T-helper 17 cell (primary cell): ENCODE measurements around the gene RACGAP1. TPM values are rescaled to one million over a fixed set of nuclear protein-coding genes. Genes with fewer than 3 reads are reported as not detected.
A peak's percentile ranks its signal among the peaks of the same experiment; 100 is the strongest.

Source experiments
- ATAC-seq: fragments of 150-1000 bp; cut with Tn5 transposase; 2 replicates; pipeline ENCODE4 v1.10.0; 2021; ENCODE audit warnings: mild to moderate bottlenecking, moderate library complexity
- DNase-seq, 3 donors: peaks; one replicate each; pipeline versions ENCODE4 v3.0.0 to v3.0.0-alpha.2; 2020 to 2021
- H3K9me3 ChIP-seq: one replicate; pipeline ENCODE4 v1.7.0; 2013; ENCODE audit warnings: low read length, mild to moderate bottlenecking; ENCODE audit not compliant: control insufficient read depth, poor library complexity, severe bottlenecking
- H3K27ac Mint-ChIP-seq: one replicate; pipeline ENCODE4 v1.8.0; 2022; ENCODE audit warnings: mild to moderate bottlenecking, moderate library complexity, mixed read lengths
- H3K27me3 Mint-ChIP-seq: one replicate; pipeline ENCODE4 v1.8.0; 2022; ENCODE audit warnings: mixed read lengths
- H3K36me3 Mint-ChIP-seq: one replicate; pipeline ENCODE4 v1.8.0; 2022; ENCODE audit warnings: low read depth, mixed read lengths
- H3K4me1 Mint-ChIP-seq: one replicate; pipeline ENCODE4 v1.8.0; 2022; ENCODE audit warnings: mild to moderate bottlenecking, mixed read lengths
- H3K4me3 Mint-ChIP-seq: one replicate; pipeline ENCODE4 v1.8.0; 2022; ENCODE audit warnings: mild to moderate bottlenecking, moderate library complexity, mixed read lengths
- total RNA-seq, 4 donors: library from RNA in 2 of 4; stranded (reverse) in 2 of 4; gene quantifications; one replicate each; pipeline ENCODE4 v1.2.3 and lab custom pipeline; 2022 to 2026

RACGAP1 gene
- total RNA-seq (1 to 10 TPM; 6.8 to 7.3 TPM), total RNA-seq (lab: John Stamatoyannopoulos, UW) (17.0 to 32.7 reads per million in 2 donors)

- Mint-ChIP-seq H3K4me3 (peak within 1 kb of the TSS; percentile 100), H3K27ac (peak within 1 kb of the TSS; percentile 93), H3K36me3 (peaks cover 6% of the 10 kb centered on the region), H3K4me1 (peaks cover 16% of the 10 kb centered on the region), H3K27me3 (no peaks in the 10 kb centered on the region)
- DNase-seq (peak; percentile 86 to 91 (median 91)), ATAC-seq (peak; percentile 98)
- H3K9me3 ChIP-seq: no peaks in the 10 kb centered on the region
Measured at GRCh38 chr12:50025187-50026059, at the start of gene RACGAP1. TSS of gene RACGAP1 (minus strand) at chr12:50025494. CDS start at chr12:50016715, 8,779 bp downstream.

GRCh38 chr12:50073712-50074111 lies 48.4 kb upstream of the RACGAP1 start:
- Mint-ChIP-seq H3K27ac (no peak overlapping the region), H3K4me3 (no peak overlapping the region), H3K27me3 (peaks cover 18% of the 10 kb centered on the region), H3K4me1 (peaks cover 14% of the 10 kb centered on the region), H3K36me3 (no peaks in the 10 kb centered on the region)
- ATAC-seq: no peak
- no peak for DNase-seq
- H3K9me3 ChIP-seq: no peaks in the 10 kb centered on the region

- no peak for ATAC-seq
- Mint-ChIP-seq H3K4me1 (peaks cover 14% of the 10 kb centered on the region), H3K27me3 (peaks cover 18% of the 10 kb centered on the region), H3K27ac (no peak overlapping the region), H3K36me3 (no peaks in the 10 kb centered on the region), H3K4me3 (no peak overlapping the region)
- no peaks in the 10 kb centered on the region for H3K9me3 ChIP-seq
- DNase-seq: no peak
Measured at GRCh38 chr12:50073206-50073605, 47.9 kb upstream of the RACGAP1 start.

- Mint-ChIP-seq H3K4me3 (no peak overlapping the region), H3K36me3 (no peaks in the 10 kb centered on the region), H3K27me3 (peaks cover 18% of the 10 kb centered on the region), H3K27ac (no peak overlapping the region), H3K4me1 (peaks cover 12% of the 10 kb centered on the region)
- ATAC-seq (no peak), DNase-seq (no peak)
- H3K9me3 ChIP-seq: no peaks in the 10 kb centered on the region
Measured at GRCh38 chr12:50072198-50072907, 47.1 kb upstream of the RACGAP1 start.

- ATAC-seq (peak; percentile 68), DNase-seq (peak; percentile 40 to 48 (median 45))
- peaks cover 11% of the 10 kb centered on the region for H3K4me1 Mint-ChIP-seq
- H3K9me3 ChIP-seq: no peaks in the 10 kb centered on the region
- no peak overlapping the region for H3K4me3 Mint-ChIP-seq
- H3K36me3 Mint-ChIP-seq: no peaks in the 10 kb centered on the region
- H3K27ac Mint-ChIP-seq: no peak overlapping the region
- H3K27me3 Mint-ChIP-seq: peaks cover 13% of the 10 kb centered on the region
Measured at GRCh38 chr12:50070314-50071060, 45.2 kb upstream of the RACGAP1 start.

GRCh38 chr12:50069539-50069938 lies 44.2 kb upstream of the RACGAP1 start:
- no peak overlapping the region for H3K27ac Mint-ChIP-seq
- H3K9me3 ChIP-seq: no peaks in the 10 kb centered on the region
- no peak overlapping the region for H3K4me3 Mint-ChIP-seq
- DNase-seq: no peak
- no peak for ATAC-seq
- H3K4me1 Mint-ChIP-seq: peaks cover 8% of the 10 kb centered on the region
- peaks cover 15% of the 10 kb centered on the region for H3K27me3 Mint-ChIP-seq
- no peaks in the 10 kb centered on the region for H3K36me3 Mint-ChIP-seq

GRCh38 chr12:50069069-50069468 lies 43.8 kb upstream of the RACGAP1 start:
- ATAC-seq (no peak), DNase-seq (no peak)
- H3K4me1 Mint-ChIP-seq: peaks cover 8% of the 10 kb centered on the region
- H3K9me3 ChIP-seq: no peaks in the 10 kb centered on the region
- peaks cover 19% of the 10 kb centered on the region for H3K27me3 Mint-ChIP-seq
- no peak overlapping the region for H3K27ac Mint-ChIP-seq
- no peaks in the 10 kb centered on the region for H3K36me3 Mint-ChIP-seq
- H3K4me3 Mint-ChIP-seq: no peak overlapping the region

GRCh38 chr12:50066402-50066801 lies 41.1 kb upstream of the RACGAP1 start:
- peaks cover 41% of the 10 kb centered on the region for H3K27me3 Mint-ChIP-seq
- H3K4me3 Mint-ChIP-seq: no peak overlapping the region
- H3K27ac Mint-ChIP-seq: no peak overlapping the region
- H3K36me3 Mint-ChIP-seq: peaks cover 6% of the 10 kb centered on the region
- DNase-seq: no peak
- ATAC-seq: no peak
- H3K9me3 ChIP-seq: no peaks in the 10 kb centered on the region
- peaks cover 8% of the 10 kb centered on the region for H3K4me1 Mint-ChIP-seq

GRCh38 chr12:50065726-50066310 lies 40.5 kb upstream of the RACGAP1 start:
- H3K36me3 Mint-ChIP-seq: peaks cover 8% of the 10 kb centered on the region
- H3K4me1 Mint-ChIP-seq: peaks cover 8% of the 10 kb centered on the region
- H3K27me3 Mint-ChIP-seq: peaks cover 46% of the 10 kb centered on the region
- DNase-seq: no peak
- no peak for ATAC-seq
- H3K27ac Mint-ChIP-seq: no peak overlapping the region
- no peaks in the 10 kb centered on the region for H3K9me3 ChIP-seq
- H3K4me3 Mint-ChIP-seq: no peak overlapping the region

GRCh38 chr12:50062728-50063460 lies 37.6 kb upstream of the RACGAP1 start:
- no peaks in the 10 kb centered on the region for H3K9me3 ChIP-seq
- Mint-ChIP-seq H3K36me3 (peaks cover 8% of the 10 kb centered on the region), H3K4me1 (peaks cover 5% of the 10 kb centered on the region), H3K27ac (no peak overlapping the region), H3K27me3 (peaks cover 60% of the 10 kb centered on the region), H3K4me3 (no peak overlapping the region)
- no peak for ATAC-seq
- DNase-seq: no peak

- H3K9me3 ChIP-seq: no peaks in the 10 kb centered on the region
- peaks cover 9% of the 10 kb centered on the region for H3K36me3 Mint-ChIP-seq
- no peak overlapping the region for H3K27ac Mint-ChIP-seq
- ATAC-seq: no peak
- no peak overlapping the region for H3K4me3 Mint-ChIP-seq
- no peak for DNase-seq
- H3K4me1 Mint-ChIP-seq: peaks cover 6% of the 10 kb centered on the region
- peaks cover 62% of the 10 kb centered on the region for H3K27me3 Mint-ChIP-seq
Measured at GRCh38 chr12:50061946-50062686, 36.8 kb upstream of the RACGAP1 start.

- Mint-ChIP-seq H3K27ac (no peak overlapping the region), H3K4me1 (peaks cover 14% of the 10 kb centered on the region), H3K36me3 (peaks cover 15% of the 10 kb centered on the region), H3K4me3 (no peak overlapping the region), H3K27me3 (peaks cover 71% of the 10 kb centered on the region)
- ATAC-seq (no peak), DNase-seq (no peak)
- no peaks in the 10 kb centered on the region for H3K9me3 ChIP-seq
Measured at GRCh38 chr12:50061171-50061570, 35.9 kb upstream of the RACGAP1 start.
